Measurements from ENCODE around the gene HMG20A. TPM values are rescaled to one million over a fixed set of nuclear protein-coding genes. Genes with fewer than 3 reads are reported as not detected.
A peak's percentile ranks its signal among the peaks of the same experiment; 100 is the strongest.

The HMG20A gene
- total RNA-seq, 1 donor from 2014 or later: 45.3 TPM

- DNase-seq: no peak
Observed at GRCh38 chr15:77478051-77478450, 57.4 kb downstream of the HMG20A start.

GRCh38 chr15:77479015-77479414 is 58.3 kb downstream of the HMG20A start:
- no peak for DNase-seq

GRCh38 chr15:77480859-77481633 is 60.4 kb downstream of the HMG20A start:
- no peak for DNase-seq

GRCh38 chr15:77481670-77482069 is 61.0 kb downstream of the HMG20A start:
- DNase-seq: no peak

GRCh38 chr15:77482570-77482969 is 61.9 kb downstream of the HMG20A start:
- peak; percentile 48 for DNase-seq

DNA sequence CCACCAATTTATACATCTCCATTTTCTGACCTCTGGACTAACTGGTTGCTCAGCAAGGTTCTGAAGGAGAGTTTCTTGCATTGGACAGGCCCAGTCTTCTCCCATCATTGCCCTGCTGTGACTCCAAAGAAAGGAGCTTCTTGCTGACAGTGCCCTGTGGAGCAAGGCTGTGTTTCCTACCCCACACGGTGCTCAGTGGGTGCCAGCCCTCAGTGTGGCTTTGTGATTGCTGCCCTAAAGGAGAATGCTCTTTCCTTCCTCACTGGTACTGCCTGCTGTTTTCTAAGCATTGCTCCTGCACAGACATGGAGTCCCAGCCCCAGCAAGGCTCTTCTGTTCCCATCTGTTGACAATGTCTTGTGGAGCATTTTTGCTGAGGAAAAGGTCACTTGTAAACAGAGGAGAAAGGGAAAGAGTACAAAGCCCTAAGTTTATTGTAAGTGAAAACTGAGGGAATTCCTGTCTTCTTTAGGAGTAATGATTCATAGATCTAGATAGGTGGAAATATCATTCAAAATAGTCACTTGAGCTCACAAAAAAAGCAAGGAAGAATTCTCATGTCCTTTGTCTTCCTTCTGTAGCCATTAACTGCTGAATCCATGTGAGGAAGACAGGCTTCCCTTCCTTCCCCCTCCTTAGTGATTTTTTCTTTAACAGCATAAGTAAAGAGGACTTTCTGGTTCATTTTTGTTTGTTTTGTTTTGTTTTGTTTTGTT is 62.9 kb downstream of the HMG20A start:
- no peak for DNase-seq

GRCh38 chr15:77484994-77485393 is 64.3 kb downstream of the HMG20A start:
- DNase-seq: no peak

- DNase-seq: no peak
Observed at GRCh38 chr15:77486542-77487468, 66.1 kb downstream of the HMG20A start.

DNA sequence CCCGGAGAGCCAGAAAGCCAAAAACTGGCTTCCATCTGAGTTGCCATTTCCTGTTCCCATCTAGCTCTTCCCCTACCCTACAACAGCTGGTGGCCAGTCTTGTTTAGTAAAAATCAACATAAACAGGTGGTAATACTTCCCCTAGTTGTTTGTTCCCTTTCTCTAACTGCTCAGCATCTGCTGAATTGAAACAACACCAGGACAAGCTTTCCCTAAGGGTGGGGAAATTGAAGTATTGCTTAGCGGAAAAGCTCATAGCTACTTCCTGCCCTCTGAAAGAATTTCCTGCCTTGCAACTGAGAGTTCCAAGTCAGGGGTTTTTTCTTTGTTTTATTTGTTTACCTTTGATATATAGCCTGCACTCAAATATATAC is 66.8 kb downstream of the HMG20A start:
- DNase-seq: no peak

DNA sequence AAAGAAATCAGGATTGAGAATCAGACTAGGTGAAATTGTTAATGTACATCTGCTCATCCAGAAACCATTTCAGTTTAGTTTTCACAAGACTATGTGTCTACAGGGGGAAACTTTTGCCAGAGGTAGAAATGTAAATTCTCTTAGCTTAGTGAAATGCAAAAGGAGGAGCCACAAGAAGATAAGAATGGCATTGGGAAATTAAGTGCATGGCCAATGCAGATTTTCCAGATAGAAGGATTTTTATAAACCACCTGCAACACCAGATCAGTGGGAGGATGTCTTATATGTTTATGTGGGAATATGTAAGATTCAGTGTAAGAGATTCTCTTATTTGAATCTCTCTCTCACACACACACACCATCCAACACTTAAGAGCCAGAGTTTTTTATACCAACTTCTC is 67.2 kb downstream of the HMG20A start:
- DNase-seq: no peak

DNA sequence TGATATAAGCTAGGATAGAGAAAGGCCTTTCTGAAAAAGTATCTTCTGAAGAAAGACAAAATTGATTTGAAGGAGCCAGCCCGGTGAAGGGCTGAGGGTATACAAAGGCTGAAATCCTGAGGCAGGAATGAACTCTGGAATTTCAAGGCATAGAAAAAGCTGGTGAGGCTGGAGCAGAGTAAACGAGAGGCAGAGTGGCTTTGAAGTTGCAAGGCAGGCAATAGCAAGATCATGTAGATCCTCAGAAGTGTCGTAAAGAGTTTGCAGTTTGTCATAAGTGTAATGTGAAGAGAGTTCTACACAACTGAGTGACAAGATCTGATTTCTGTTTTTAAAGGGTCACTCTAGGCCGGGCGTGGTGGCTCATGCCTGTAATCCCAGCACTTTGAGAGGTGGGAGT is 69.0 kb downstream of the HMG20A start:
- DNase-seq: no peak

DNA sequence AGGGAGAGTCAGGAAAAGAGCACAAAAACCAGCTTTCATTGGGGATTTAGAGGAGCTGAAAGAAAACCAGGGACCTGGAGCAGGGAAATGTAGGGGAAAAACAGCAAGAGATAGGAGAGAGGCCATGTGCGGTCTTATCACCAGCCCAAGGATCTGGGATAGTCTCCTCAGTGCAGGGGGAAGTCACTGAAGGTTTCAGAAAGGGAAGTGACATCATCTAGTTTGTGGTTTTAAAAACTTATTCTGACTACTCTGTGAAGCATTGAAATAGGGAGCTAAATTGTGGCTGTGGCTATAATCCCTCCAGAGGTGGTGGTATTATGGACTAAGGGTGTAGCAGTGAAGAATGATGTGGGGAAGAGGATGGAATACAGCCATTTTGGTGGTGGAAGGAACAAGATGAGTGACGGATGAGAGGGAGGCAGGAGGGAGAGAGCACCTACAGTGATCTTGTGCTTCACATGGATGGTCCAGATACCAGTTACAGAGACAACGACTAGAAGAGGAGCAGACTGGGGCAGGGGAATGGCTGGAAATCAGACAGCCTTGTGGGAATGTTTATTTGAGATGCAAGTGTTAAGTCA is 72.7 kb downstream of the HMG20A start:
- no peak for DNase-seq

GRCh38 chr15:77494073-77494867 is 73.6 kb downstream of the HMG20A start:
- DNase-seq: no peak

GRCh38 chr15:77494964-77495363 is 74.3 kb downstream of the HMG20A start:
- no peak for DNase-seq

- peak; percentile 70 for DNase-seq
Observed at GRCh38 chr15:77495838-77496596, 75.3 kb downstream of the HMG20A start.

- peak; percentile 95 for DNase-seq
Observed at GRCh38 chr15:77496715-77497109, 76.0 kb downstream of the HMG20A start.

DNA sequence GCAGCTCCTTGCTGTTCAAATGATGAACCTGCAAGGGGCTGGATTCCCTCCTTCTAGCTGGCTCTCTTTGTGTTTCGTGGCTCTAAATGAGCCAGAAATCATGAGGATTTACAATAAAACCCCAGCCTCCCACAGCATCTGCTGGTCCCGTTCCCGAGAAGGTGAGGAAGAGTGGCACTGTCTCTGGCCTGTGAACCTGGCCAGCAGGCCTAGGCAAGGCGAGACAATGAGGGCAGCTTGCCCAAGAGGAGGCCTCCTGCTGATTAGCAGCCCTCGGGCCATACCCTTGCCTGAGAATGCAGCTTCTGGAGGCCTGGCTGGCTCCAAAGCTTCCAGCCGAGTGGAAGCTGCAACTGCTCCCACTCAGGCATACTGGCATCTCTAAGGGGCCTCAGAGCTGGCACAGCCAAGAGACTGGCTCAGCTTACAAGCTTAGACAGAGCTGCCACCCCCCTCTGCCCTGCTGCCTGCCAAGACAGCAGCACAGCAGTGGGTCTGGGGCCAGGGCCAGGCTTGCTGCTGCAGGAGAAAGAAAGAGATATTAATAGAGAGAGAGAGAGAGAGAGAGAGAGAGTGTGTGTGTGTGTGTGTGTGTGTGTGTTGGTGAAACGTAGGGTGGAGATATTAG is 76.5 kb downstream of the HMG20A start:
- peak; percentile 97 for DNase-seq

- peak; percentile 90 for DNase-seq
Observed at GRCh38 chr15:77497942-77498361, 77.3 kb downstream of the HMG20A start.

DNA sequence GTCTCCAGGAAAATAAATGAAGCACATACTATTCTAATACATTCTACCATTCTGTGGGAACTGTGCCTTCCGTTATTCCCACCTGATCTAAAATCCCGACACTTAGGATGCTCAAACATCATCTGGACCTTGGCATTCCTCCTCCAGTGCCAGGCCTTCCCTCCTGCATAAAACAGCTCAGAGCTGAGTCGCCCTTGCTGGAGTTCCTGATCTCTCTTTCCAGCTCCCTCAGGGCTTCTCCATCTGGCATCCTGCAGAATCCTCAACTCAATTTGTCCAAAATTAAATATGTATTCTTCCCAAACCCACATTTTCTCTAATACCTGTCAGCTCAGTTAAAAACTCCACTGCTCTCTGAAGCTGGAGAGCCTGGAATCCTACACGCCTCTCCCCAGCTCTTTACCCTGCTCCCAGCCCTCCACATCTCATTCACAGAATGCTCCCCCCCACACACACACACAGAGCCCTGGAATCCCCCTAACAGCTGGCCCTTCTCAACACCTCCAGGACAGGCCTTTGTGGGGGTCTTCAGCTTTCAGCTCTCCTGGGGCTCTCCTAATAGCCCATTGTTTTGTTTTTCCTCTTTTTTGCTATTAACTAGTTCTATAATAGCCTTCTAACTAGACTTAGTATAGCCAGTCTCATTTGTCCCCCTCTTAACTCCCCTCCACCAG is 78.5 kb downstream of the HMG20A start:
- DNase-seq: no peak

- DNase-seq: no peak
Observed at GRCh38 chr15:77500989-77501388, 80.3 kb downstream of the HMG20A start.
